H9 (cell line): Measurements from ENCODE around the gene CFH. TPM values are rescaled to one million over a fixed set of nuclear protein-coding genes. Genes with fewer than 3 reads are reported as not detected.

ENCODE experiments used
- DNase-seq: peaks from one replicate; pipeline ENCODE4 v3.0.0-alpha.2; 2017
- H2AFZ ChIP-seq: one replicate; pipeline ENCODE4 v1.6.1; 2013; ENCODE audit warnings: mild to moderate bottlenecking, low read length, control low read depth, moderate library complexity
- H2AK5ac ChIP-seq: 2 replicates; pipeline ENCODE4 v1.6.1; 2013; ENCODE audit warnings: low read length, control low read depth, mixed read lengths; ENCODE audit not compliant: insufficient read length
- H2BK120ac ChIP-seq: one replicate; pipeline ENCODE4 v1.6.1; 2013; ENCODE audit warnings: low read depth, mild to moderate bottlenecking, low read length, control low read depth, inconsistent platforms; ENCODE audit not compliant: poor library complexity, severe bottlenecking
- H2BK12ac ChIP-seq: 2 replicates; pipeline ENCODE4 v1.6.1; 2013; ENCODE audit warnings: low read length, control low read depth, mixed read lengths, low read depth; ENCODE audit not compliant: insufficient read length
- H2BK15ac ChIP-seq: 2 replicates; pipeline ENCODE4 v1.6.1; 2013; ENCODE audit warnings: low read depth, low read length, control low read depth
- H2BK20ac ChIP-seq: one replicate; pipeline ENCODE4 v1.6.1; 2013; ENCODE audit warnings: low read depth, mild to moderate bottlenecking, low read length, control low read depth, inconsistent platforms; ENCODE audit not compliant: poor library complexity, severe bottlenecking
- H2BK5ac ChIP-seq: 2 replicates; pipeline ENCODE4 v1.6.1; 2013; ENCODE audit warnings: low read length, control low read depth, mixed read lengths; ENCODE audit not compliant: insufficient read length
- H3K14ac ChIP-seq: 2 replicates; pipeline ENCODE4 v1.6.1; 2013; ENCODE audit warnings: low read length, control low read depth; ENCODE audit not compliant: insufficient read depth
- H3K18ac ChIP-seq: 2 replicates; pipeline ENCODE4 v1.6.1; 2013; ENCODE audit warnings: low read depth, mild to moderate bottlenecking, mixed read lengths, low read length, control low read depth; ENCODE audit not compliant: insufficient read length
- H3K23ac ChIP-seq: 2 replicates; pipeline ENCODE4 v1.6.1; 2013; ENCODE audit warnings: low read length, control low read depth, mixed read lengths, low read depth; ENCODE audit not compliant: insufficient read length
- H3K23me2 ChIP-seq: 2 replicates; pipeline ENCODE4 v1.6.1; 2013; ENCODE audit warnings: low read depth, mild to moderate bottlenecking, mixed read lengths, low read length, control low read depth; ENCODE audit not compliant: insufficient read length, poor library complexity, severe bottlenecking
- H3K27ac ChIP-seq: 2 replicates; pipeline ENCODE4 v1.5.1; 2013; ENCODE audit warnings: low read length, control low read depth, mixed read lengths, low read depth; ENCODE audit not compliant: insufficient read length
- H3K27me3 ChIP-seq: 2 replicates; pipeline ENCODE4 v1.6.1; 2013; ENCODE audit warnings: low read length, control low read depth, inconsistent platforms; ENCODE audit not compliant: insufficient read depth
- H3K4ac ChIP-seq: 2 replicates; pipeline ENCODE4 v1.6.1; 2013; ENCODE audit warnings: low read depth, mild to moderate bottlenecking, control low read depth, inconsistent platforms, low read length, moderate library complexity
- H3K4me1 ChIP-seq: 2 replicates; pipeline ENCODE4 v1.6.1; 2013; ENCODE audit warnings: low read length, control low read depth, inconsistent platforms; ENCODE audit not compliant: insufficient read depth
- H3K4me2 ChIP-seq: 2 replicates; pipeline ENCODE4 v1.6.1; 2013; ENCODE audit warnings: low read length, control low read depth, mixed read lengths; ENCODE audit not compliant: insufficient read length, insufficient read depth
- H3K56ac ChIP-seq: 2 replicates; pipeline ENCODE4 v1.6.1; 2013; ENCODE audit warnings: low read depth, mild to moderate bottlenecking, mixed read lengths, low read length, control low read depth; ENCODE audit not compliant: insufficient read length
- H3K79me1 ChIP-seq: 2 replicates; pipeline ENCODE4 v1.6.1; 2013; ENCODE audit warnings: low read depth, mild to moderate bottlenecking, moderate library complexity, low read length, control low read depth, inconsistent platforms; ENCODE audit not compliant: insufficient read depth, poor library complexity, severe bottlenecking
- H3K79me2 ChIP-seq: 2 replicates; pipeline ENCODE4 v1.6.1; 2013; ENCODE audit warnings: low read length, control low read depth, inconsistent platforms; ENCODE audit not compliant: insufficient read depth
- H3K9ac ChIP-seq: 2 replicates; pipeline ENCODE4 v1.6.1; 2013; ENCODE audit warnings: low read length, control low read depth, mixed read lengths; ENCODE audit not compliant: insufficient read length; ENCODE audit errors: extremely low read depth
- H3K9me3 ChIP-seq: one replicate; pipeline ENCODE4 v1.6.1; 2013; ENCODE audit warnings: low read depth, low read length, inconsistent platforms; ENCODE audit not compliant: control insufficient read depth
- H3T11ph ChIP-seq: one replicate; pipeline ENCODE4 v1.6.1; 2013; ENCODE audit warnings: mild to moderate bottlenecking, low read length, control low read depth, inconsistent platforms
- H4K20me1 ChIP-seq: one replicate; pipeline ENCODE4 v1.6.1; 2013; ENCODE audit not compliant: control insufficient read depth, insufficient read length, insufficient read depth
- H4K5ac ChIP-seq: 2 replicates; pipeline ENCODE4 v1.6.1; 2013; ENCODE audit warnings: low read depth, mild to moderate bottlenecking, mixed read lengths, low read length, control low read depth; ENCODE audit not compliant: insufficient read length
- H4K8ac ChIP-seq: replicated peaks from 2 replicates; pipeline ENCODE4 v1.6.1; 2013; ENCODE audit warnings: low read length, control low read depth, mixed read lengths, low read depth; ENCODE audit not compliant: insufficient read length
- H4K91ac ChIP-seq: 2 replicates; pipeline ENCODE4 v1.6.1; 2013; ENCODE audit warnings: low read depth, mild to moderate bottlenecking, moderate library complexity, mixed read lengths, low read length, control low read depth; ENCODE audit not compliant: insufficient read length
- H3K27ac Mint-ChIP-seq, 3 experiments: 2 replicates in 2 of 3; 3 replicates in 1 of 3; pipeline ENCODE4 v1.8.0; 2020 to 2021; ENCODE audit warnings: mixed read lengths in 3 of 3, mild to moderate bottlenecking in 1 of 3, moderate library complexity in 1 of 3
- H3K27me3 Mint-ChIP-seq: 2 replicates; pipeline ENCODE4 v1.8.0; 2021; ENCODE audit warnings: low read depth, mild to moderate bottlenecking, moderate library complexity, mixed read lengths
- H3K36me3 Mint-ChIP-seq, 3 experiments: 2 replicates in 2 of 3; 3 replicates in 1 of 3; pipeline ENCODE4 v1.8.0; 2020 to 2021; ENCODE audit warnings: low read depth in 3 of 3, mixed read lengths in 3 of 3; ENCODE audit not compliant: insufficient read depth in 1 of 3
- H3K4me1 Mint-ChIP-seq, 2 experiments: 2 replicates each; pipeline ENCODE4 v1.8.0; 2020; ENCODE audit warnings: mixed read lengths in 2 of 2
- H3K4me3 Mint-ChIP-seq, 2 experiments: 2 replicates in 1 of 2; 3 replicates in 1 of 2; pipeline ENCODE4 v1.8.0; 2020 to 2021; ENCODE audit warnings: mild to moderate bottlenecking in 2 of 2, mixed read lengths in 2 of 2, moderate library complexity in 1 of 2
- H3K9me3 Mint-ChIP-seq, 2 experiments: 2 replicates in 1 of 2; 3 replicates in 1 of 2; pipeline ENCODE4 v1.8.0; 2020; ENCODE audit warnings: mild to moderate bottlenecking in 2 of 2, mixed read lengths in 2 of 2, moderate library complexity in 1 of 2
- WGBS: extraction: QIAGEN DNeasy Blood & Tissue Kit; methylation state at CpG from one replicate; pipeline ENCODE4 v1.1.7; 2013; ENCODE audit warnings: missing lambda C conversion rate, low lambda C conversion rate, mixed read lengths; ENCODE audit not compliant: insufficient read length; ENCODE audit errors: extremely low coverage; 5-methylcytosine and 5-hydroxymethylcytosine counted together
- total RNA-seq: library from RNA; stranded (reverse); gene quantifications from 2 replicates; pipeline ENCODE4 v1.2.1, GENCODE V29; 2021
- TF ChIP-seq, protein P1 (sequence below): fragments of 200-600 bp; sonication (generic); conservative IDR thresholded peaks from 3 replicates; pipeline ENCODE4 v1.8.0; 2021; ENCODE audit warnings: antibody characterized with exemption, mild to moderate bottlenecking

Gene CFH
- total RNA-seq, 1 experiment from 2014 or later: not detected

DNA sequence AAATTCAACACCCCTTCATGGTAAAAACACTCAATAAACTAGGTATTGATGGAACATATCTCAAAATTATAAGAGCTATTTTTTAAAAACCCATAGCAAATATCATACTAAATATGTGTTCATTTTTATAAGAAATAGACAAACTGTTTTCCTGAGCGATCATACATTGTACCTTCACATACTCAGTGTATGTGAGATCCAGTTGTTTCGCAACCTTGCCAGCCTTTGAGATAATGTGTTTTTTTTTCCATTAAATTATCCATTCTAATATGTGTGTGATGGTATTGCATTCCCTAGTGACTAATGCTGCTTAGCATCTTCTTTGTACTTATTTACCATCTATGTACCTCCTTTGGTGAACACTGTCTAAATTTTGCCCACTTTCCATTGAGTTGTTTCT lies 47.1 kb downstream of the CFH start:
- H3K4me3 Mint-ChIP-seq: no peak overlapping the region

More for the DNA sequence above, 47.1 kb downstream of the CFH start:
- Histone ChIP-seq H2BK15ac (no peak overlapping the region), H3K9me3 (no peaks in the 10 kb centered on the region), H3K79me2 (no peaks in the 10 kb centered on the region), H2BK20ac (no peak overlapping the region), H4K8ac (no peak overlapping the region), H3T11ph (no peak overlapping the region), H3K27me3 (no peaks in the 10 kb centered on the region), H3K14ac (no peak overlapping the region), H3K23ac (no peak overlapping the region), H3K18ac (no peak overlapping the region), H2AK5ac (no peak overlapping the region), H3K56ac (no peak overlapping the region), H3K27ac (no peak overlapping the region), H3K79me1 (no peaks in the 10 kb centered on the region), H4K5ac (no peak overlapping the region), H3K4me1 (no peaks in the 10 kb centered on the region), H2BK5ac (no peak overlapping the region), H3K4me2 (no peak overlapping the region), H2AFZ (no peak overlapping the region), H4K20me1 (no peaks in the 10 kb centered on the region), H3K23me2 (no peaks in the 10 kb centered on the region), H3K4ac (no peak overlapping the region), H4K91ac (no peak overlapping the region), H3K9ac (no peak overlapping the region), H2BK120ac (no peak overlapping the region), H2BK12ac (no peak overlapping the region)
- Mint-ChIP-seq H3K27ac (no peak overlapping the region), H3K9me3 (no peaks in the 10 kb centered on the region; a peak in 1 of 5 replicates), H3K4me1 (no peaks in the 10 kb centered on the region), H3K36me3 (no peaks in the 10 kb centered on the region), H3K27me3 (no peaks in the 10 kb centered on the region)
- WGBS: no CpG with 5 or more reads among the region's 2 CpGs
- no peak for DNase-seq
- TF ChIP-seq, protein P1, sequence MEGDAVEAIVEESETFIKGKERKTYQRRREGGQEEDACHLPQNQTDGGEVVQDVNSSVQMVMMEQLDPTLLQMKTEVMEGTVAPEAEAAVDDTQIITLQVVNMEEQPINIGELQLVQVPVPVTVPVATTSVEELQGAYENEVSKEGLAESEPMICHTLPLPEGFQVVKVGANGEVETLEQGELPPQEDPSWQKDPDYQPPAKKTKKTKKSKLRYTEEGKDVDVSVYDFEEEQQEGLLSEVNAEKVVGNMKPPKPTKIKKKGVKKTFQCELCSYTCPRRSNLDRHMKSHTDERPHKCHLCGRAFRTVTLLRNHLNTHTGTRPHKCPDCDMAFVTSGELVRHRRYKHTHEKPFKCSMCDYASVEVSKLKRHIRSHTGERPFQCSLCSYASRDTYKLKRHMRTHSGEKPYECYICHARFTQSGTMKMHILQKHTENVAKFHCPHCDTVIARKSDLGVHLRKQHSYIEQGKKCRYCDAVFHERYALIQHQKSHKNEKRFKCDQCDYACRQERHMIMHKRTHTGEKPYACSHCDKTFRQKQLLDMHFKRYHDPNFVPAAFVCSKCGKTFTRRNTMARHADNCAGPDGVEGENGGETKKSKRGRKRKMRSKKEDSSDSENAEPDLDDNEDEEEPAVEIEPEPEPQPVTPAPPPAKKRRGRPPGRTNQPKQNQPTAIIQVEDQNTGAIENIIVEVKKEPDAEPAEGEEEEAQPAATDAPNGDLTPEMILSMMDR: no peak
